Heart left ventricle (tissue), 13 donors: ENCODE results near the gene CDK6.

Source experiments
- CTCF ChIP-seq, 12 donors: fragments of 200-600 bp; sonication (generic) in 4 of 12; IDR thresholded peaks; one replicate each; pipeline versions ENCODE4 v1.5.0 to v1.8.0; 2018 to 2022; ENCODE audit warnings: antibody characterized with exemption in 12 of 12, mild to moderate bottlenecking in 5 of 12
- POLR2A ChIP-seq, 2 donors: fragments of 450-650 bp; IDR thresholded peaks; one replicate each; pipeline ENCODE4 v1.6.1; 2017; ENCODE audit warnings: antibody characterized with exemption in 2 of 2, mild to moderate bottlenecking in 2 of 2, moderate library complexity in 2 of 2
- donor health status: ischemic (EF 13 %, LVEDD 7.1; RV severe dilation, severe dysfunction).
- donor health status: DM: no; HTN: yes; CAD: no.
- donor health status: DM: no; HTN: no; CAD: no.
- donor health status: ischemic (EF 25% LVEDD 6.9; RV normal size, moderate dysfunction).
- donor health status: ischemic (EF 25% LVEDD 5.7; RV mildly dilated, moderate dysfunction).
- donor health status: ischemic (EF 35%, LVEDD 5.7; RV mildly dilated, moderate dysfunction).
- donor health status: nonischemic (EF 11% LVEDD 7.7; RV severe dilation, severe dysfunction).
- donor health status: DM: yes; HTN: yes; CAD: no.
- donor health status: PGD.
- donor health status: ischemic (EF 29% LVEDD 5.4; RV normal size, mild dysfunction).
- donor health status: nonischemic (EF 23%, LVEDD 6.1; RV moderate dilation, normal function).

GRCh38 chr7:92669616-92670165 lies 166.7 kb downstream of the CDK6 start:
- no peak for TF ChIP-seq CTCF (IDR thresholded peaks at IDR 0.05)
- TF ChIP-seq POLR2A (IDR thresholded peaks at IDR 0.05), result no peak
